ENCODE data around the gene RNLS.

The RNLS gene

GRCh38 chr10:88254091-88254490 is 329.0 kb downstream of the RNLS start:
- no peak for TF ChIP-seq CTCF (IDR thresholded peaks at IDR 0.05; ENCODE audit: control insufficient read depth, extremely low read depth, insufficient read depth)
- no peak overlapping the region for H3K4me3 ChIP-seq (ENCODE audit: low read depth, low read length)
- no peak for DNase-seq (ENCODE audit: low read depth)

- TF ChIP-seq CTCF (IDR thresholded peaks at IDR 0.05; ENCODE audit: control insufficient read depth, extremely low read depth, insufficient read depth), result no peak
- DNase-seq (ENCODE audit: low read depth), result no peak
- no peak overlapping the region for H3K4me3 ChIP-seq (ENCODE audit: low read depth, low read length)
Measured at GRCh38 chr10:88253622-88254021, 329.5 kb downstream of the RNLS start.

- no peak for DNase-seq (ENCODE audit: low read depth)
- no peak overlapping the region for H3K4me3 ChIP-seq (ENCODE audit: low read depth, low read length)
- no peak for TF ChIP-seq CTCF (IDR thresholded peaks at IDR 0.05; ENCODE audit: control insufficient read depth, extremely low read depth, insufficient read depth)
Measured at GRCh38 chr10:88253128-88253527, 330.0 kb downstream of the RNLS start.

GRCh38 chr10:88249450-88249849 is 333.7 kb downstream of the RNLS start:
- TF ChIP-seq CTCF (IDR thresholded peaks at IDR 0.05; ENCODE audit: control insufficient read depth, extremely low read depth, insufficient read depth), result no peak
- no peak overlapping the region for H3K4me3 ChIP-seq (ENCODE audit: low read depth, low read length)
- no peak for DNase-seq (ENCODE audit: low read depth)

GRCh38 chr10:88246675-88247074 is 336.4 kb downstream of the RNLS start:
- no peak overlapping the region for H3K4me3 ChIP-seq (ENCODE audit: low read depth, low read length)
- DNase-seq (ENCODE audit: low read depth), result no peak
- no peak for TF ChIP-seq CTCF (IDR thresholded peaks at IDR 0.05; ENCODE audit: control insufficient read depth, extremely low read depth, insufficient read depth)

- DNase-seq (ENCODE audit: low read depth), result no peak
- no peak overlapping the region for H3K4me3 ChIP-seq (ENCODE audit: low read depth, low read length)
- no peak for TF ChIP-seq CTCF (IDR thresholded peaks at IDR 0.05; ENCODE audit: control insufficient read depth, extremely low read depth, insufficient read depth)
Measured at GRCh38 chr10:88245974-88246511, 337.1 kb downstream of the RNLS start.
